Activated B cell treated with CpG ODN at 0.5 μM for 24 hours (primary cell): Measurements from ENCODE around the gene ESYT2. TPM values are rescaled to one million over a fixed set of nuclear protein-coding genes. Genes with fewer than 3 reads are reported as not detected.

ENCODE experiments used
- ATAC-seq: fragments of 200-7000 bp; cut with Tn5 transposase; one replicate; pipeline ENCODE4 v1.10.0; 2021; ENCODE audit warnings: low read depth, mild to moderate bottlenecking, moderate library complexity
- CTCF ChIA-PET: fragments of 350-600 bp; sonication (Branson Sonifier 250); formaldehyde crosslinking; loops from one replicate; lab custom pipeline; 2021; ENCODE audit warnings: antibody characterized with exemption; lab: Charles Lee
- POLR2A ChIA-PET: fragments of 350-600 bp; sonication (Branson Sonifier 250); formaldehyde crosslinking; loops from one replicate; lab custom pipeline; 2021; ENCODE audit warnings: antibody characterized with exemption; lab: Charles Lee
- DNase-seq: peaks from one replicate; pipeline ENCODE4 v3.0.0; 2022
- H3K27ac Mint-ChIP-seq: one replicate; pipeline ENCODE4 v1.8.0; 2020; ENCODE audit warnings: mixed read lengths
- H3K27me3 Mint-ChIP-seq: one replicate; pipeline ENCODE4 v1.8.0; 2021; ENCODE audit warnings: mixed read lengths
- H3K36me3 Mint-ChIP-seq: one replicate; pipeline ENCODE4 v1.8.0; 2021; ENCODE audit warnings: low read depth, mixed read lengths
- H3K4me1 Mint-ChIP-seq: one replicate; pipeline ENCODE4 v1.8.0; 2021; ENCODE audit warnings: mixed read lengths
- H3K4me3 Mint-ChIP-seq: one replicate; pipeline ENCODE4 v1.8.0; 2020; ENCODE audit warnings: mild to moderate bottlenecking, mixed read lengths
- H3K9me3 Mint-ChIP-seq: one replicate; pipeline ENCODE4 v1.8.0; 2020; ENCODE audit warnings: mixed read lengths
- intact Hi-C: fragments of 100-400 bp; cut with micrococcal nuclease; formaldehyde crosslinking; loops from one replicate; pipeline ENCODE4 v1.15.1; 2024
- total RNA-seq: library from RNA; stranded (reverse); gene quantifications from 2 replicates; pipeline ENCODE4 v1.2.3, GENCODE V29; 2022
- TF ChIP-seq, protein P1 (sequence below): fragments of 200-600 bp; IDR thresholded peaks from one replicate; pipeline ENCODE4 v1.8.0; 2022; ENCODE audit warnings: antibody characterized with exemption, mild to moderate bottlenecking

Gene ESYT2
- total RNA-seq, 1 donor from 2014 or later, result 21.3 TPM

DNA sequence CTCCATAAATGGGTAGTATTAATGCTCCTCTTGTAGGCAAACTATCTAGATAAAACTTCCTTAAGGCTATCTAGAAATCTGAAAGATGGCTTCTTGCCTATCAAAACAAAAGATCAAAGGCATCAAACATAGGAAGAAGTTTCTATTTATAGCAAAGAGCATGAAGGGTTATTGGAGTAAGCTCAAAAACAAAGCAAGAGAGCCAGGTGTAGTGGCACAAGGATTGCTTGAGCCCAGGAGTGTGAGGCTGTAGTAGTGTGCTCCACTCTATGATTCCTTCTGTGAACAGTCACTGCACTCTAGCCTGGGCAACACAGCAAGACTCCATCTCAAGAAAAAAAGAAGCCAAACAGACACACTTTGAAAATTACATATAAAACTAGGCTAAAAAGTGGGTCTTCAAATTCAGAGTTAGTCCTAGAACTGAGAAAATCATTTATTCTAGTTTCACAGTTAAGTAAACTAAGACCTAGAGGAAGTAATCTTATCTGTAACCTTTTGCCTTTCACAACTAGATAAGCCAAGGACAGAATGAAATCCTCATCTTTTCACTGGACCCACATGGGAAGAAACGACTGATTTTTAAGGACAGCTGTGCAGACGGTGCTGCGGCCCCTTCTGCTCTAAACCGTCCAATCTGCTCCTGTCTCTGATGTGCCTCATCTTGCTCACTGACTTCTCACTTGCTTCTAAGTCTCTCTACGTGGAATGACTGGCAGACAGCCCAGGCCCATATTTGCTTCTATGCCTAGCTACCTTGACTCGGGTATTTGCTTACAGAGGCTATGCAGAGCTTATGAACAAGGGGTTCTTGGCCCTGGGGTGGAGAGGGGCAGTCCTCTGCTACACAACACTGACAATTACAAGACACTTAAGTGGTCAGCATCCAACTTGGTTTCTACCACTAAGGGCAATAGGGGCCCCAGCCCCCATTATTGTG, 50.0 kb downstream of the ESYT2 start:
- H3K27ac Mint-ChIP-seq, result no peak overlapping the region
- H3K9me3 Mint-ChIP-seq, result no peaks in the 10 kb centered on the region
- POLR2A ChIA-PET, result interaction anchor here (0.7 kb wide), 1 partner anchor 12 kb away, joined by 3 read pairs; no protein-coding TSS in a partner anchor
- no peak overlapping the region for H3K4me3 Mint-ChIP-seq
- CTCF ChIA-PET, result no interaction called here
- peaks cover 27% of the 10 kb centered on the region for H3K36me3 Mint-ChIP-seq
- DNase-seq, result no peak
- TF ChIP-seq, protein P1, sequence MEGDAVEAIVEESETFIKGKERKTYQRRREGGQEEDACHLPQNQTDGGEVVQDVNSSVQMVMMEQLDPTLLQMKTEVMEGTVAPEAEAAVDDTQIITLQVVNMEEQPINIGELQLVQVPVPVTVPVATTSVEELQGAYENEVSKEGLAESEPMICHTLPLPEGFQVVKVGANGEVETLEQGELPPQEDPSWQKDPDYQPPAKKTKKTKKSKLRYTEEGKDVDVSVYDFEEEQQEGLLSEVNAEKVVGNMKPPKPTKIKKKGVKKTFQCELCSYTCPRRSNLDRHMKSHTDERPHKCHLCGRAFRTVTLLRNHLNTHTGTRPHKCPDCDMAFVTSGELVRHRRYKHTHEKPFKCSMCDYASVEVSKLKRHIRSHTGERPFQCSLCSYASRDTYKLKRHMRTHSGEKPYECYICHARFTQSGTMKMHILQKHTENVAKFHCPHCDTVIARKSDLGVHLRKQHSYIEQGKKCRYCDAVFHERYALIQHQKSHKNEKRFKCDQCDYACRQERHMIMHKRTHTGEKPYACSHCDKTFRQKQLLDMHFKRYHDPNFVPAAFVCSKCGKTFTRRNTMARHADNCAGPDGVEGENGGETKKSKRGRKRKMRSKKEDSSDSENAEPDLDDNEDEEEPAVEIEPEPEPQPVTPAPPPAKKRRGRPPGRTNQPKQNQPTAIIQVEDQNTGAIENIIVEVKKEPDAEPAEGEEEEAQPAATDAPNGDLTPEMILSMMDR, result no peak
- H3K27me3 Mint-ChIP-seq, result no peaks in the 10 kb centered on the region
- intact Hi-C loops, result no loop called here
- no peak for ATAC-seq
- H3K4me1 Mint-ChIP-seq, result no peaks in the 10 kb centered on the region

DNA sequence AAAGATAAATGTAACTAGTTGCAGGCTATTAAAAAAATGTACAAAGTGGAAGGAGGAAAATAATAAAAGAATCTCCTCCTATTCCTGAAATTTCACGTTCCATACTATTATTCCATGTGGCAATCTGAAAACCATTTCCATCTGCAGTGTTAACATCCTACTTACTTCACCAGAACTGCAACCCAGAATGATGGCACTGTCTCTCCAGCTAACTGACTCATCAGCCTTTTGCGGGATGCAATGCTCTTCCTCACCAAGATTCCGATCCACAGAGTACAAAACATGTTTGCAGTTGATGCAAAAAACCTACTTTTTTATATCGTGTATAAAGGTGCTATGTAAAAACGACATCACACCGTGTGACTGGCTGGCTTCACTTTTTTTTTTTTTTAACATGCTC, 50.8 kb downstream of the ESYT2 start:
- no peak for DNase-seq
- TF ChIP-seq, protein P1, result no peak
- Mint-ChIP-seq H3K36me3 (peaks cover 29% of the 10 kb centered on the region), H3K9me3 (no peaks in the 10 kb centered on the region), H3K27ac (no peak overlapping the region), H3K27me3 (no peaks in the 10 kb centered on the region), H3K4me3 (no peak overlapping the region), H3K4me1 (no peaks in the 10 kb centered on the region)
- ChIA-PET POLR2A (interaction anchor here (0.7 kb wide), 1 partner anchor 12 kb away, joined by 3 read pairs; no protein-coding TSS in a partner anchor), CTCF (no interaction called here)
- ATAC-seq, result no peak
- intact Hi-C loops, result no loop called here

DNA sequence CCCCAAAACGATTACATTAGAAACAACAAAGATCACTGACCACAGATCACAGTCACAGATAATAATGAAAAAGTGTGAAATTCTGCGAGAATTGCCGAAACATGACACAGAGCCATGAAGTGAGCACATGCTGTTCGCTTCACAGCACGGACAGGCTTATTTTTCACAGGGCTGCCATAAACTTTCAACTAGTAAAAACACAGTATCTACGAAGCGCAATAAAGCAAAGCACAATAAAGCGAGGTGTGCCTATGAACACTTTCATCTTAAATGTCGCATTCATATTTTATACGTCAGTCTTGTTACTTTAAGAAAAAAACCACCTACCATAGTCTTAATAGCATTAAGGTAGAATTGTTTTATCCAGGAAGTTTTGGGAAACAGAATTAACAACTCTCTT, 51.5 kb downstream of the ESYT2 start:
- ChIA-PET CTCF (no interaction called here), POLR2A (no interaction called here)
- Mint-ChIP-seq H3K27me3 (no peaks in the 10 kb centered on the region), H3K36me3 (peaks cover 36% of the 10 kb centered on the region), H3K9me3 (no peaks in the 10 kb centered on the region), H3K27ac (no peak overlapping the region), H3K4me3 (no peak overlapping the region), H3K4me1 (no peaks in the 10 kb centered on the region)
- intact Hi-C loops, result no loop called here
- no peak for ATAC-seq
- TF ChIP-seq, protein P1, result no peak
- no peak for DNase-seq

DNA sequence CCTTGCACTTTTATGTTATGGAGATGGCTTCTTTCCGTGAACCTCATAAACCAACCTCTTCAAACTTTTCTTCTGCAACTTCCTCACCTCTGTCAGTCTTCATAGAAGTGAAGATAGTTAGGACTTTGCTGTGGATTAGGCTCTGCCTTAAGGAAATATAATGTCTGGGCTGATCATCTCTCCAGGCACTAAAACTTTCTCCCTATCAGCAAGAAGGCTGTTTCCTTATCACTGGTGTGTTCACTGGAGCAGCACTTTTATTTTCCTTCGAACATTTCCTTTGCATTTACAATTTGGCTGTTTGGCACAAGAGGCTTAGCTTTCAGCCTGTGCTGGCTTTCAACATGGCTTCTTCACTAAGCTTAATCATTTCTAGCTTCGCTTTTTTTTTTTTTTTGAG, 52.8 kb downstream of the ESYT2 start:
- Mint-ChIP-seq H3K4me1 (no peaks in the 10 kb centered on the region), H3K4me3 (no peak overlapping the region), H3K36me3 (peaks cover 40% of the 10 kb centered on the region), H3K27ac (no peak overlapping the region), H3K9me3 (no peaks in the 10 kb centered on the region), H3K27me3 (no peaks in the 10 kb centered on the region)
- TF ChIP-seq, protein P1, result no peak
- ATAC-seq (no peak), DNase-seq (no peak)
- intact Hi-C loops, result no loop called here
- POLR2A ChIA-PET, result interaction anchor here (0.6 kb wide), 1 partner anchor 14 kb away, joined by 3 read pairs; no protein-coding TSS in a partner anchor
- CTCF ChIA-PET, result no interaction called here

DNA sequence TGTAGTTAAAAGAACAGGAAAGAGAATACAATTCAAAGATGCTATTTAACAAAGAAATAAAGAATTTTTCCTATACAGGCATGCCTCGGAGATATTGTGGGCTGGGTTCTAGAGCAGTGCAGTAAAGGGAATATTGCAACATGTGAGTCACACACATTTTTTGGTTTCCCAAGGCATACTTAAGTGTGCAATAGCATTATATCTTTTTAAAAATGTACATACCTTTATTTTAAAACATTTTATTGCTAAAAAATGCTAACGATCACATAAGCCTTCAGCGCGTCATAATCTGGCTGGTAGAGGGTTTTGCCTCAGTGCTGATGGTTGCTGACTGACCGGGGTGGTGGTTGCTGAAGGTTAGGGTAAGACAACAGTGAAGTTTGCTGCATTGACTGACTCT, 54.4 kb downstream of the ESYT2 start:
- no peak for DNase-seq
- no peaks in the 10 kb centered on the region for H3K27me3 Mint-ChIP-seq
- H3K4me3 Mint-ChIP-seq, result no peak overlapping the region
- CTCF ChIA-PET, result no interaction called here
- H3K4me1 Mint-ChIP-seq, result no peaks in the 10 kb centered on the region
- POLR2A ChIA-PET, result no interaction called here
- no peak overlapping the region for H3K27ac Mint-ChIP-seq
- ATAC-seq, result no peak
- H3K36me3 Mint-ChIP-seq, result peaks cover 42% of the 10 kb centered on the region
- no peaks in the 10 kb centered on the region for H3K9me3 Mint-ChIP-seq
- intact Hi-C loops, result no loop called here
- TF ChIP-seq, protein P1, result no peak
